ENCODE data around the gene IMPDH1.

Gene IMPDH1

DNA sequence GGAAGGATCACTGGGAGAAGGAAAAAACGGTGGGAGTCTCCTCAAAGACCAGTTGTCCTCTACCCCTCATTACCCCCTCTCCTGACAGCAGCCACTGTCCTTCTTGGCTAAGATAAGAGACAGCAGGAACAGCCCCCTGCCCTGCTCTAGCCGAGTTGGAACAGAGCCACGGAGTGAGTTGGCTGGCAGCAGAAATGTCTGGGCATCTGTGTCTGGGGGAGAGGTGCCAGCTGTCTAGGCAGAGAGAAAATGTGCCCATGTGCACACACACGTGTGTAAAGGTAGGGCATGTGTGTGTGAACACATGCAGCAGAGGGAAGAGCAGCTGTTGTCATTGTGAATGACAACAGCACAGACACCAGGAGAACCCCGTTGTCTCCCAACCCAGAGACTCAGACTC, 36.5 kb upstream of the IMPDH1 start:
- ATAC-seq (no peak), DNase-seq (no peak)
- Mint-ChIP-seq H3K27ac (no peak overlapping the region), H3K4me3 (no peak overlapping the region), H3K9me3 (no peaks in the 10 kb centered on the region), H3K27me3 (peaks cover 20% of the 10 kb centered on the region), H3K4me1 (peaks cover 43% of the 10 kb centered on the region)

DNA sequence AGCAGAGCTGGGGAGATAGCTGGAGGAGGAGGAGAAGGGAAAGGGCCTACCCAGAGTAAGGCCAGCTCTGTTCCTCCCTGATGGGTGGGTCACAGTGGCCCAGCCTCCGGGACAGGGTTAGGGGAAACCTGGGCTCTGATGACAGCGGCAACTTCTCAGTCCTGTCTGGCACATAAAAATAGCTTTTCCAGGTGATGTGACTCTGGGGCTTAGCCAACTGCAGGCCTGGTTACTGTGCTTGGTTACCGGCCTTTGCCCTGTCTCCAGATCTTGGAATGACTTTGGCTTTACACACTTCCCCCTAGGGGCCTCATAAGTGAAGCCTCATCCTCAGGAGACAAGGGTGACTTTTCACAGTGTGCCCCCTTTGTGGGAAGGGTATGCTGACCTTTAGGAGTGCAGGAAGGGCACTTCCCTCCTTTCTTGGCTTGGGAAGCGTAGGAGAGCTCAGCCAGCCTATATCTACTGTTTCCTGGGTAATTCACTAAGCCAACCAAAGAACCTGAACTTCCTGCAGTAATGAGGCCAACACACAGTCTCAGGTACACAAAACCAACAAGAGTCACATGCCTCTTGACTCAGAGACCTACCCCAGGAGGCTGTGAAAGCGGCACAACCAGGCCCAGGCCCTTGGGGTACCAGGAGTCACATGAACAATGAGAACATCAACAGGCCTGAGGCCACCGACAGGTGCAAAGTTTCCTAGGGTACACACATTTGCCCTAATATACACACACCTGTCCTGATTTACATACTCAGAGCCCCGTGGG, 34.2 kb upstream of the IMPDH1 start:
- DNase-seq, result no peak
- no peak overlapping the region for H3K27ac Mint-ChIP-seq

DNA sequence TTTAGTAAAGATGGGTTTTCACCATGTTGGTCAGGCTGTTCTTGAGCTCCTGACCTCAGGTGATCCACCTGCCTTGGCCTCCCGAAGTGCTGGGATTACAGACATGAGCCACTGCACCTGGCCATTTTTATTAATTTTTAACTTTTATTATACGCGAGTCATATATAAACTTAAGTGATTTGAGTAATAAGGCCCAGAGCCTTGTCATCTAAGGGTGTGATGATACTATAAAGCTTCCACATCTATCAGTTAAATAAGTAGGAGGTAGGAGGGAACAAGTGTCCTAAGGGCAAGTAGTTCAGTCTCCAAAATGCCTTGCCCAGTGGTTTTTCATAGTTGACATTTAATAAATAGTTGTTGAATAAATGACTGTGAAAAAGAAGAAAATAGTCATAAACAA, 32.6 kb upstream of the IMPDH1 start:
- peaks cover 20% of the 10 kb centered on the region for H3K27me3 Mint-ChIP-seq
- no peak overlapping the region for H3K4me3 Mint-ChIP-seq
- no peaks in the 10 kb centered on the region for H3K9me3 Mint-ChIP-seq
- no peak overlapping the region for H3K27ac Mint-ChIP-seq
- ATAC-seq, result no peak
- H3K4me1 Mint-ChIP-seq, result peaks cover 12% of the 10 kb centered on the region
- DNase-seq, result no peak

More for the DNA sequence above, 34.2 kb upstream of the IMPDH1 start:
- ATAC-seq, result no peak
- H3K4me3 Mint-ChIP-seq, result no peak overlapping the region
- peaks cover 26% of the 10 kb centered on the region for H3K4me1 Mint-ChIP-seq
- H3K27me3 Mint-ChIP-seq, result peaks cover 20% of the 10 kb centered on the region
- no peaks in the 10 kb centered on the region for H3K9me3 Mint-ChIP-seq

DNA sequence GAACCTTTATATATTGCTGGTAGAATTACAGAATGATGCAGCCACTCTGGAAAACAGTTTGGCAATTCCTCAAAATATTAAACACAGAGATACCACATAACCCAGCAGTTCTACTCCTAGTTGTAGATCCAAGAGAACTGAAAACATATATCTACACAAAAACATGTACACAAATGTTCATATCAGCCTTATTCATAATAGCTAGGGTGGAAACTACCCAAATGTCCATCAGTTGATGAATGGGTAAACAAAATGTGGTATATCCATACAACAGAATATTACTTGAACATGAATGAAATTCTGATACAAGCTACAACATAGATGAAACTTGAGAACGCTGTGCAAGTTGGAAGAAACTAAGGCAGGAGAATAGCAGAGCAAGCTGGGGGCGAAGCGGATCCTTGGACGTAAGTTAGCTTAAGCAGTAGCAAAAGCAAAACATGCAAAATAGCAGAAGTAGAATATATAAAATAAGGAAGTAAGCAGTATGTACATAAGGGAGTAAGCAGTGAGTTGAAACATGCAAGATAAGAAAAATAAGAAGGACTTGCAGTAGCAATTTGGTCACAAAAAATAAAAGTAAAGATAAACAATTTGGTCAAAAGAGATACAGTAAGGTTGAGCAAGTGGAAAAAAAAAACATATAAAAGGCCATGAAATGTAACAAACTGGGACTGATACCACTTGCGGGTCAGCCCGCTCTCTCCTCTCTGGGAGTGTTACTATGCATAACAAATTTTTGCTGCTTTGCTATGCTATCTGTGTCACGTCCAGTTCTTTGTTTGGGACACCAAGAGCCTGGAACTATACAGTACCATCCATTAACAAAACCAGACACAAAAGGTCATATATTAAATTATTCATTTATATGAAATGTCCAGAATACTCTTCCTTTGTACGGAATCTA, 27.9 kb upstream of the IMPDH1 start:
- Mint-ChIP-seq H3K9me3 (no peaks in the 10 kb centered on the region), H3K4me1 (peaks cover 6% of the 10 kb centered on the region), H3K27me3 (peaks cover 9% of the 10 kb centered on the region), H3K27ac (no peak overlapping the region), H3K4me3 (no peak overlapping the region)
- DNase-seq (no peak), ATAC-seq (no peak)

DNA sequence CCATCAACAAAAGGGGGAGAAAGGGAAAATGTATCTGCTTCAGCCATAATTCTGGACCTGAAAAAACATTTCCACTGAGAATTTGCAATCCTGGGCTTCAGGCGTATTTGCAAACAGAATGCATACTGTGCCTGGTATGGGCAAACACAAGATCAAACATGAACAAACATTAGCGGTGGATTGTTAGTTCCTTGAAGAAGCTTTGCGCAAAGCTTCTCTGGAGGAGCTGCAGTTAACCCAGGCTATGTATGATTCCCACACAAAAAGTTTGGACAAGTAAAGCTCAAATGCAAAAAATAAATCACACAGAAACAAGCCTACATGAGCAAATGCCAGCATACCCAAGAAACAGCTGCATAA, 25.5 kb upstream of the IMPDH1 start:
- H3K27me3 Mint-ChIP-seq, result peaks cover 14% of the 10 kb centered on the region
- no peak overlapping the region for H3K27ac Mint-ChIP-seq
- DNase-seq (no peak), ATAC-seq (no peak)
- H3K4me3 Mint-ChIP-seq, result no peak overlapping the region
- H3K4me1 Mint-ChIP-seq, result peaks cover 6% of the 10 kb centered on the region
- no peaks in the 10 kb centered on the region for H3K9me3 Mint-ChIP-seq

DNA sequence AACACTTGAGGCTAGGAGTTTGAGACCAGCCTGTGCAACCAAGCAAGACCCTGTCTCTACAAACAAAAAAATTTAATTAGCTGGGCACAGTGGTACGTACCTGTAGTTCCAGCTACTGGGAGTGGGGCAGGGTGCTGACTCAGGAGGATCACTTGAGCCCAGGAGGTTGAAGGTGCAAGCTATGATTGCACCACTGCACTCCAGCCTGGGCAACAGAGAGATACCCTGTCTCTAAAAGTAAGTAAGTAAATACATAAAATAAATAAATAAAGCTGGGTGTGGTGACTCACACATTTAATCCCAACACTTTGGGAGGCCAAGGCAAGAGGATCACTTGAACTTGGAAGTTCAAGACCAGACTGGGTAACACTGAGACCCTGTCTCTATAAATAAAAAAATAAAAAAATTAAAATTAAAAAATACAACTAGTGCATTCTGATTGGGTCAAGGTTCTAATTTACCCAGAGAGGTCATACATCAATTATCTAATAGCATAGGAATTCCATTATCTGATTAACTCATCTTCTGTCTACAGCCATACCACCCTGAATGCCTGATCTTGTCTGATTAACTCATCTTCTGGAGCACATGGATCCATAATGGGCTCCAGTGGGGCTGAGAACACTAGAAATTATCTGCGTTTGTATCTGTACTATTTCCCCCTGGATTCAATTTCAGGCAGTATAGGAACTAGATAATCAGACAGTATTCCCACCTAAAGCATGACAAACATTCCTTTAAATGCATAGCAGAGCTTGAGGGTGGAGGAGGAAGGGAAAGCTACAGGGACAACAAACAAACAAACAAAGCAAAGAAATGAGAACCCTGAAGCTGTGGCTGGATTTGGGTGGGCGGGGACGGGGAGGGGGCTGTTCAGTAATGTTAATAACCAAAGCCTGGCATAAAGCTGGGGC, 24.9 kb upstream of the IMPDH1 start:
- Mint-ChIP-seq H3K27me3 (peaks cover 20% of the 10 kb centered on the region), H3K9me3 (no peaks in the 10 kb centered on the region), H3K4me3 (no peak overlapping the region), H3K4me1 (peaks cover 7% of the 10 kb centered on the region), H3K27ac (no peak overlapping the region)
- DNase-seq, result no peak
- no peak for ATAC-seq

DNA sequence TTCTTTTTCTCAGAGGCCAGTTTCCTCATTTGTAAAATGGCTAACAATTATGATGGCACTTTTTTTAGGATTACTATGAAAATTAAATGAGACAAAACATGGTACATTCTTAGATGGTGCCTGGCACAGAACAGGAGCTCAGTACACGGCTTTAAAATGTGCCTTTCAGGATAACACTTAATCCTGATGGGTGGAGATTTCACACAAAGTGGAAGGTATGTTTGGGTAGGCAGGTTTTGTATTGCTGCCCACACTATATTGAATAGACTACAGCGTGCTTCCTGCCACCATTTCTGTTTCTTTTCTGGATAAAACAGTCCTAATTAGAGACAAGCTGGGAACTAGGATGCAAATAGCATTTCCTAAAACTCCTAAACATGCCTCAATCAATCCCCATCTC, 22.0 kb upstream of the IMPDH1 start:
- H3K9me3 Mint-ChIP-seq, result no peaks in the 10 kb centered on the region

DNA sequence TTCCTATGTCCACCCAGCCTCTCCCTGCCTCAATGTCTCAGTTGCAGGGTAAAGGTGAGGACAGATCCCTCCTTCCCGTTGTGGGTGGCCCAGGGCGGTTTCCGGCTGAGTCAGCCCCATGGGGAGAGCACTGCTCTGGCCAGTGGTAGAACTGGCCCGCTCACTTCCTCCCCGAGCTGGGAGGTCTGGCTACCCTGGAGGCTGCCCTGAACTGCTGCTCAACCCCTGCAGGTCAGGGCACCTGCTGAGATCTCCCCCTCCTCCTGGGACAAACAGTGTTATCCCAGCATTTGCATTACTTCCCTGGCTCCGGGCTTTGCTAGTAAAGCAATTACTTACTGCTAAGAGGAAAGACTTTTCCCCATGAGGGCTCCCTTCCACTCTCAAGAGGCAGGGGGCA, 21.4 kb upstream of the IMPDH1 start:
- H3K4me1 Mint-ChIP-seq, result peaks cover 12% of the 10 kb centered on the region
- H3K27ac Mint-ChIP-seq, result no peak overlapping the region
- no peaks in the 10 kb centered on the region for H3K9me3 Mint-ChIP-seq
- ATAC-seq (no peak), DNase-seq (no peak)
- H3K27me3 Mint-ChIP-seq, result peaks cover 25% of the 10 kb centered on the region
- H3K4me3 Mint-ChIP-seq, result no peak overlapping the region

More for the DNA sequence above, 22.0 kb upstream of the IMPDH1 start:
- DNase-seq, result no peak
- peaks cover 25% of the 10 kb centered on the region for H3K27me3 Mint-ChIP-seq
- H3K4me1 Mint-ChIP-seq, result peaks cover 11% of the 10 kb centered on the region
- no peak overlapping the region for H3K27ac Mint-ChIP-seq
- no peak overlapping the region for H3K4me3 Mint-ChIP-seq
- no peak for ATAC-seq

DNA sequence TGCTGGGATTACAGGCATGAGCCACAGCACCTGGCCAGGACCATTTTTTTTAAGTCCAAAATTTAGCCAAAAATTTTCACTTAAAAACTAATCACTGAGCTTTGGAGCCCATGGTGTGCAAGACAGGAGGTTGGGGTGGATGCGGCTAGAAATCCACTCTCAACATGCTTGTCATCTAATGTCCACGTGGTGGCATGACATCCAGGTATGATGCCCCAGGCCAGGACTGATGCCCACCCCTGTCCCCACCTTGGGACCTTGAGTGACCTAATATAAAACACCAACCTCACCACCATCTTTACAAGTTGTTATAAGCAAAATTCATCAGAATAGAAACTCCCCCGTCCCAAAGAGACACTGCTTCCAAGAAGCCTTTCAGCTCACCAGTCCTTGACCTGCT, 20.4 kb upstream of the IMPDH1 start:
- Mint-ChIP-seq H3K4me3 (no peak overlapping the region), H3K9me3 (no peaks in the 10 kb centered on the region), H3K4me1 (peaks cover 17% of the 10 kb centered on the region), H3K27me3 (peaks cover 25% of the 10 kb centered on the region), H3K27ac (no peak overlapping the region)
- DNase-seq (no peak), ATAC-seq (no peak)

DNA sequence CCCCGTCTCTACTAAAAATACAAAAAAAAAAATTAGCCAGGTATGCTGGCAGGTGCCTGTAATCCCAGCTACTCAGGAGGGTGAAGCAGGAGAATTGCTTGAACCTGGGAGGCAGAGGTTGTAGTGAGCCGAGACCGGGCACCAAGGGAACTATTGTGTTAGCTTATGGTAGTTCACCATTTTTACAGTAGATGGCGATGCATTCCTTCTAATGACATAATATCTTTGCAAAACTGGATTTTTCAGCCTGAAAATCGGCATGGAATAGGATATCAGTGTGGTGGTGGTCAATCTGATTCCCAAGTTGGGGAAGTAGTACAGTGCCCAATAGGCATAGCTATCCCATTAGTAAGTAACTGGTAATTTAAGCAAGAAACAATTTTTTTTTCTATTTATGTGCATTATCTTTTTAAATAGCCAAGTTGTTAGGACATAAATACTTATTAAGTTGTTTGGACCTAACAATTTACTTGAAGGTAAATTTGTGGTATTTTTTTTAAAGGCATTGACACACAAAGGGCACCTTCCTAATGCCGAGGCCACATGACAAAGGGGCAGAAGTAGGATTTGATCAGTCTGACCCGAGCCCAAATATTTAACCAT, 17.6 kb upstream of the IMPDH1 start:
- H3K27me3 Mint-ChIP-seq, result peaks cover 17% of the 10 kb centered on the region
- ATAC-seq, result peak; percentile 68
- DNase-seq, result no peak
- peaks cover 11% of the 10 kb centered on the region for H3K4me1 Mint-ChIP-seq
- no peak overlapping the region for H3K27ac Mint-ChIP-seq
- H3K9me3 Mint-ChIP-seq, result no peaks in the 10 kb centered on the region
- H3K4me3 Mint-ChIP-seq, result no peak overlapping the region

DNA sequence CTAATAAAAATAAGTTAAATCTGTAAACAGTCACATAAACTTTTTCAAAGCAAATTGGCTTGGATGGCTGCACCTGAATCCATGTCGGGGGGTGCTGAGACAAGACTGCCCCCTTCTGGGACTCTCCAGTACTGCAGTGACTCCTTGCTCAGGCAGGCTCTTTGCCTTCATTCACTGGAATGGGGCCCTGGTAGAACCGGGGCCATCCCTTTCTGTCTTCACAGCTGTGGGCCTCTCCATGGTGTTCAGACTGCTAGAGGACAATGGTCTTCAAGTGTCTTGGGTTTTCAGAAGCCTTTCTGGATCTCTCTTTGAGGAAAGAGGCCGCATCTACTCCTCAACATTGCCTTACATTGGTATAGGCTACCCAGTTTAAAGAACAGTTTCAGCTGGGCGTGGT, 16.1 kb upstream of the IMPDH1 start:
- no peak overlapping the region for H3K4me3 Mint-ChIP-seq
- H3K4me1 Mint-ChIP-seq, result peaks cover 26% of the 10 kb centered on the region
- DNase-seq, result peak; percentile 73 to 77
- peak; percentile 84 for ATAC-seq
- H3K27me3 Mint-ChIP-seq, result peaks cover 17% of the 10 kb centered on the region
- H3K27ac Mint-ChIP-seq, result no peak overlapping the region
- H3K9me3 Mint-ChIP-seq, result no peaks in the 10 kb centered on the region

DNA sequence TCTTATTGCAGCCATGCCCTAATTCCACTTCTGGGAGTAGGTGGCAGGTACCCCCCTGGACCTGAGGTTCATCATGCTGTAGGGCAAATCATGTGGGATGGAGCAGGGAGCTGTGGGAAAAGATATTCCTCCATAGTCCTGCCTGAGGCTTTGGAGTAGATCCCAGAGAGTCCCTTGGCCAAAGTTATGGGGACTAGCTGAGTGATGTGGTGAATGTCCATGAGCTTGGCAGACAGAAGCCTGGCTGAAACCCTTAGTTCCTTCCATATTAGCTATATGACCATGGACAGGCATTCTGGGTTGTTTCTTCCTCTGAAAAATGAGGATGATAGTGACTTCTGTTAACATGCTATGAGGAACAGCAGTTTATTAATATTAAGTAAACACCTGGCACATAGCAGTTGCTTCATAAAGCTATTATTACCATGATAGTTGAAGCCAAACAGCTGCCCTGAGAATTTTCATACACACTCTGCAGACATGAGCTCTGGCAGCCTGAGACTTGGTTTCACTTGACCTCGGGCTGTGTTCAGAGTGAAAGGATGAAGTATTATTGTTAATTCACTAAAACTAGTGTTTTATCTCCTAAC, 15.0 kb upstream of the IMPDH1 start:
- DNase-seq, result no peak
- H3K27ac Mint-ChIP-seq, result no peak overlapping the region
- H3K27me3 Mint-ChIP-seq, result peaks cover 6% of the 10 kb centered on the region
- H3K4me1 Mint-ChIP-seq, result peaks cover 29% of the 10 kb centered on the region
- no peaks in the 10 kb centered on the region for H3K9me3 Mint-ChIP-seq
- no peak overlapping the region for H3K4me3 Mint-ChIP-seq
- no peak for ATAC-seq

DNA sequence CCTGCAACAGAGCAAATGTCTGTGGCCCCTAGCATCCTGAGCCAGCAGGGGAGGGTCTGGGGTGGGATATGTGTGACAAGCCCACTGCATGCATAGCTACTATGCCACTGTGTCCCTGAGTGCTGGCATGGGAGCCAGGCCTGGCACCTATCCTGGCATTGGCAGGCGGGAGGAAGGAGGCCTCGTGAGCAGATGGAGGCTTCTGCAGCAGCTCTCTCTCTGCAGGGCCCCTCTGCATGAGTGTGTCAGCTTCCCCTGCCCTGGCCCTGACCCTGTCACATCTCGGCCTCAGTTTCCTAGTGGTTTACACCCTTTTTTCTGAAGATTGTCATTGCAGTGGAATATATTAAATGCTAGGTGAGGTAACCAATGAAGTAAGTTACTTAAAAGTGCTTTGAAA, 13.1 kb upstream of the IMPDH1 start:
- DNase-seq (no peak), ATAC-seq (no peak)
- Mint-ChIP-seq H3K27ac (no peak overlapping the region), H3K9me3 (no peaks in the 10 kb centered on the region), H3K27me3 (no peaks in the 10 kb centered on the region), H3K4me1 (peaks cover 24% of the 10 kb centered on the region), H3K4me3 (no peak overlapping the region)

DNA sequence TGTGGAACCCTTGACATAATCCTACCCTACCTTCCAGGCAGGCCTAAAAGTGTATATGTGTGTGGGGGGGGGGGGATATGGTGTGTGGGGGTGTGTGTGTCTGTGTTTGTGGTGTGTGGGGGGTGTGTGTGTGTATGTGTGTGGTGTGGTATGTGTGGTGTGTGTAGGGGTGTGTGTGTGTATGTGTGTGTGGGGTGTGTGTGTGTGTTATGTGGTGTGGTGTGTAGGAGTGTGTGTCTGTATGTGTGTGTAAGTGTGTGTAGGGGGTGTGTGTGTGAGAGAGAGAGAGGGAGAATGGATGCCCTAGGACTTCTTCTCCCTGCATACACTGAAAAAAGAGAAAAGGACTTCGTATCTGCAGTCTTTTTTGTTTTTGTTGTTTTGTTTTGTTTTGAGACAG, 12.3 kb upstream of the IMPDH1 start:
- Mint-ChIP-seq H3K27ac (no peak overlapping the region), H3K4me3 (no peak overlapping the region), H3K4me1 (peaks cover 24% of the 10 kb centered on the region), H3K9me3 (no peaks in the 10 kb centered on the region), H3K27me3 (no peaks in the 10 kb centered on the region)
- ATAC-seq, result no peak
- DNase-seq, result no peak

DNA sequence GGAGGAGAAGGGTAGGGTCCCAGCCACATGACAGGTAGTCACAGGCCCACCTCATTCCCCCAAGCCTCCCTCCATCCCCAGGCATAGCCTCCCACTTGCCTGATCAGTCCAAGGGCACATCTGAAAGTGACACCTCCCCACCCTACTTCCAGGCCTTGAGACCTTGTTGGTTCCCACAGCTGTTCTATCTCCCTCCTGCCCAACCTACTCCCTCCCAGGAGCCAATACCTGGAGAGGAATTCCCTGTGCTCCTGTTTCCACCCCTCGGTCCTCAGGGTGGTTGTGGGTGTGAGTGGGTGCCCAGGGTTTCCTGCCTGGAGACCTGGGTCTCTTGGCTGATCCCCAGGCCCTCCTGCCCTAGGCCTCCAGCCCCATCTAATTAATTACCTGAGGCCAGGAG, 11.6 kb upstream of the IMPDH1 start:
- ATAC-seq (peak; percentile 22), DNase-seq (no peak)
- Mint-ChIP-seq H3K9me3 (no peaks in the 10 kb centered on the region), H3K4me1 (peaks cover 24% of the 10 kb centered on the region), H3K4me3 (no peak overlapping the region), H3K27me3 (no peaks in the 10 kb centered on the region), H3K27ac (no peak overlapping the region)
